Measurements from ENCODE around the gene TLCD3A.
"Not testable (repeated sequence)": the region's sequence is repeated elsewhere in the genome, so short reads cannot be mapped to it uniquely, and the experiment has no call there.

Gene TLCD3A

GRCh38 chr17:750431-751037 is 18.1 kb downstream of the TLCD3A start:
- DNase-seq: no peak

- DNase-seq: peak; percentile 69
Observed at GRCh38 chr17:751269-752001, 19.0 kb downstream of the TLCD3A start.

GRCh38 chr17:752002-752619 is 19.7 kb downstream of the TLCD3A start, which contains the start of gene GEMIN4:
GEMIN4 (minus strand) TSS chr17:752264; CDS start chr17:752142, 122 bp downstream.
- peak; percentile 92 for DNase-seq

GRCh38 chr17:752620-753219 is 20.3 kb downstream of the TLCD3A start:
- DNase-seq: peak; percentile 73

DNA sequence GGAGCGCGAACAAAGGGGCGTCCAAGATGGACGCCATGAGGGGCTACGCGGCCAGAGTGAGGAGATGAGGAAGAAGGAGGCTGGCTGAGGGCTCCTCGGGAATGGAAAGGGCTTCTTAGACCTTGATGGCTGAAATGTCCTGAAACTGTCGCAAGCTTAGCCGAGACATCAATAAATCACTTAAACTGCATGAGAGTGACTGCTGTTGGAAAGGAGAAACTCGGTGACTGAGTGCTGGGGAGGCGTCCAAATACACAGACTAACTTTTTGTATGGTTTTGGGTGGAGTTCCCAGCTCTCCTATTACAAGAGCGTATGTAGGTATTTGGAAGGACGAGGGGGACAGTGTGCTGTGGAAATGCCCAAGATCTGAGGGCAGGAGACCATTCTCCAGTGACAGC is 21.0 kb downstream of the TLCD3A start:
- no peak for DNase-seq

DNA sequence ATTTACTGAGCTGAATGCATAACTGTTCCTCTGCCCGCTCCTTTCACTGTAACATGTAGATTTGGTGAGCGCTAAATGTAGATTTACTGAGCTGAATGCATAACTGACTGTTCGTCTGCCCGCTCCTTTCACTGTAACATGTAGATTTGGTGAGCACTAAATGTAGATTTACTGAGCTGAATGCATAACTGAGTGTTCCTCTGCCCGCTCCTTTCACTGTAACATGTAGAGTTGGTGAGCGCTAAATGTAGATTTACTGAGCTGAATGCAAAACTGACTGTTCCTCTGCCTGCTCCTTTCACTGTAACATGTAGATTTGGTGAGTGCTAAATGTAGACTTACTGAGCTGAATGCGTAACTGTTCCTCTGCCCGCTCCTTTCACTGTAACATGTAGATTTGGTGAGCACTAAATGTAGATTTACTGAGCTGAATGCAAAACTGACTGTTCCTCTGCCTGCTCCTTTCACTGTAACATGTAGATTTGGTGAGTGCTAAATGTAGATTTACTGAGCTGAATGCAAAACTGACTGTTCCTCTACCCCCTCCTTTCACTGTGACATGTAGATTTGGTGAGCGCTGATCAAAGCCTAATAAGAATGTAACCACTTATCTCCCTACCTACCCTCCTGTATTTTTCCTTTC is 23.0 kb downstream of the TLCD3A start:
- not testable (repeated sequence) for DNase-seq

- DNase-seq: not testable (repeated sequence)
Observed at GRCh38 chr17:756010-756567, 23.7 kb downstream of the TLCD3A start.

GRCh38 chr17:759964-760363 is 27.6 kb downstream of the TLCD3A start:
- DNase-seq: no peak

- no peak for DNase-seq
Observed at GRCh38 chr17:760371-760770, 28.0 kb downstream of the TLCD3A start.

- no peak for DNase-seq
Observed at GRCh38 chr17:767076-767475, 34.7 kb downstream of the TLCD3A start.

DNA sequence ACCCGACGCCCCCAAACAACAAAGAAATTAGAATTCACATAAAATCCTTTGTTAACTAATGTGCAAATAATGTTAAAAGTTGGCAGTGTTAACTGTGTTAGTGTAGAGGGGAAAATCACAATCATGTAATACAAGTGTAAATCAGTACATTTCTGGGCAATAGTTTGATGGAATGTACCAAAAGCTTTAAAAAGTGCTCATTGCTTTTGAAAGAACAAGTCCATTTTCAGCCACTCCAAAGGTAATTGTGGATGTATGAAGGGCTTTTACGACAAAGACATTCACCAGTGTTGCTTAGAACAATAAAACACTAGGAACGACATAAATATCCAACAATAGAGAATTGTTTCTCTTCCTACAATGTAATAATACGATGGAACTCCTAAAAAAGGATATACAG is 40.6 kb downstream of the TLCD3A start:
- no peak for DNase-seq

DNA sequence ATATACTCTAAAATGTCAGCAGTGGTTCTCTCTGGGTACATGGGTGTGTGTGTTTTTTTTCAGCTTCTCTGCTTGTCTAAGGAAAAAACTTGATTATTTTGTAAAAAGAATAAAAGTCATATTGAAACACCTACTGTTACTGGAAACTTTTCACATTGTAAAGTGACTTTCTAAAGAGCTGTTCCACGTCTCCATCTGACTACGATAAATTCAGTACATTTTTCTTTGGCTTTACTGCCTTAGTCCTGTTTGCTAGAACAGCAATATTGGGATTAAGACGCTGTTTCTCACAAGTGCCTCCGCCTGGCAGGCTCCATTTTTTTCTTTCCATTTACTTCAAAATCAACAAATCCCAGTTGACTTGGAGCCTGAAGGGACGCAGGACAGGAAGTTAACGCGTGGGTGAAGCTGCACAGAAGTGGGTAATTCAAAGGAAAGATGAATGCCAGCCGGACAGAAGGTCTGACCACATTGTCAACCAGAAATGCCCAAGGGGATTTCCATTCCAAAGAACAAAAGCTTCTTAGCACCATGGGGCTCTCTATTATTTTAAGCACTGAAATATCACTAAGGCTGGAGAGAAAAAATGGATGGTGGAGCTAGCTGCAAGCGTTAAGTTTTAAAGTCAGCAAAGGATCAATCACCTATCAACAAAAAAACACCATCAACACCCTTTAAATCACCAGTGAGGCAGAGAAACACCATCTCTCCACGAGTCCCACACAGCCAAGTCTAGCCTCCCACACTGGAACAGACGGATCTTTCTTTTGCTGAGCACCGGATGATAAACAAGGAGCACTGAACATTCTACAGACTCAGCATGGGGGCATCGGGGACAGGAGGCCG is 41.3 kb downstream of the TLCD3A start:
- DNase-seq: no peak

GRCh38 chr17:774313-774584 is 41.9 kb downstream of the TLCD3A start:
- DNase-seq: no peak

DNA sequence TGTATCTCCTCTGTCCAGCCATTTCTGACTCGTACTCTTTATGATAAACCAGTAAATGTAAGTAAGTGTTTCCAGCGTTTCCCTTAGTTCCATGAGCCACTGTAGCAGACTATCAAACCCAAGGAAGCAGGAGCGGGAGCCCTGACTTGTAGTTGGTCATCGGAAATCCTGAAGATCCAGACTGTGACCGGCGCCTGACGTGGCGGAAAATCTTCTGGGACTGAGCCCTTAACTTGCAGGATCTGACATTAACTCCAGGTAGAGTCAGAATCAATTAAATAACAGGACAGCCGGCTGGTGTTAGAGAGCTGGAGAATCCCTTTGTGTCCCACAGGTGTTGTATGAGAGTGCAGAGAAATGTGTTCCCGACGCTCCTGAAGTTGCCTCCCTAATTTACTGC is 45.7 kb downstream of the TLCD3A start:
- DNase-seq: no peak

- peak; percentile 90 for DNase-seq
Observed at GRCh38 chr17:781805-782731, 49.7 kb downstream of the TLCD3A start, which contains the start of the genes GLOD4 and MRM3. GLOD4 (minus strand) TSS chr17:782280; CDS start chr17:782255, 25 bp downstream. MRM3 (plus strand) TSS chr17:782353; CDS start chr17:782379, 26 bp downstream.

- no peak for DNase-seq
Observed at GRCh38 chr17:784143-784542, 51.7 kb downstream of the TLCD3A start.

DNA sequence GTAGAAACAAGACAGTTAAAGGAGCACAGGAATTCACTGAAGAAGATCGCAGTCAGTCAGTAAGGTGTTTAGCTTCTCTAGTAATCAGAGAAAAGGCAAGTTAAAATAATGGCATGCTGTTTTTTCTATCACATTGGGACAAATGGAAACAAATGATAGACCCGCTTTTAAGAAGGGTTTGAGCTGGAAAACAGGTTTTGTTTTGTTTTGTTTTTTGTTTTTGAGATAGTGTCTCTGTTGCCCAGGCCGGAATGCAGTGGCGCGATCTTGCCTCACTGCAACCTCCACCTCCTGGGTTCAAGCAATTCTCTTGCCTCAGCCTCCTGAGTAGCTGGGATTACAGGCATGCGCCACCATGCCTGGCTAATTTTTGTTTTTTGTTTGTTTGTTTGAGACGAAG is 53.5 kb downstream of the TLCD3A start:
- not testable (repeated sequence) for DNase-seq

GRCh38 chr17:787641-788221 is 55.3 kb downstream of the TLCD3A start:
- no peak for DNase-seq

DNA sequence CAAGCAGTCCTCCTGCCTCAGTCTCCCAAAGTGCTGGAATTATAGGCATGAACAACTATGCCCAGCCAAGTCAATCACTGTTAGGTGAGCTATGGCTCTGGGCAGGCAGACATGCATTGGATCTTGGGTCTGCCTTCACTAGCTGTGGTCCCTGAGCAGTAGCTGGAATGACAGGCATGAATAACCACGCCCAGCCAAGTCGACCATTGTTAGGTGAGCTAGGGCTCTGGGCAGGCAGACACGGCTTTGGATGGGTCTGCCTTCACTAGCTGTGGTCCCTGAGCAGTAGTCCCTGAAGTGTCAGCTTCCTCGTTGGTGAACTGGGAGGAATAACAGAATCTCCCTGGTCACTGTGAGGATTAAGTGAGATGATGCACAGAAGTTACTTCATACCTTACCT is 56.2 kb downstream of the TLCD3A start:
- DNase-seq: no peak

DNA sequence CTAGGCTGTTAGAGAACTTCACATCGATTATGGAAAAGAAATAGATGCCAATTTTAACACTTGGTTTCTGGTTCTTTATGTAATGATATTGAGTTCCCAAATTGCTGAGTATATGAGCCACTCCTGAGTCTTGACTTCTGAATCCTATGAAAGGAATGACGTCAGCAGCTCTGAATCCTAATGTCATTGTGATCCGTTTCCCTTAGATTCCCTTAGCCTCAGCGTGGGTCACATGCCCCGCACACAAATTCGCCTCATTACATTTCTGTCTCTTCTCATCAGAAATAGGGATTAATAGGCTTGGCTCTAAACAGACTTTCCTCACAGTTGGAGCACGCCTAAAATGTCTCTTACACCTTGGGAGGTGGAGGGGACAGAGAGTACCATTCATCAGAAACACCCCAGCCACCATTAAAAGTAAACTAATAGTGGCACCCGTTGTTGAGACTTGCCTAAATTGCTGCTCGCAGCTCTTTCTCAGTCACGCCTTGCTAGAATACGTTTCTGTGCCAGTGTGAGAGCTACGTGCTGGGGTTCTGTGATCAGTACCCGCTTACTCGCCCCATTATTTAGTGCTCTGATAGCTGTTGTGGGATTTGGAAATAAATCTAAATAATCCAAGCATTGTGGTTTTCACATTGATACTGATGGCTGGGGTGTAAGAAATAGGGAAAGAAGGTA is 56.9 kb downstream of the TLCD3A start:
- no peak for DNase-seq

Data from hematopoietic multipotent progenitor cell treated with erythropoietin and hydrocortisone succinate and interleukin-3 and kit ligand, for 6 days (in vitro differentiated cells).